Measurements from ENCODE around the gene G0S2. TPM values are rescaled to one million over a fixed set of nuclear protein-coding genes. Genes with fewer than 3 reads are reported as not detected.

Gene G0S2
- total and polyA plus RNA-seq, 2 experiments from 2014 or later: 3.2 to 8.2 TPM

DNA sequence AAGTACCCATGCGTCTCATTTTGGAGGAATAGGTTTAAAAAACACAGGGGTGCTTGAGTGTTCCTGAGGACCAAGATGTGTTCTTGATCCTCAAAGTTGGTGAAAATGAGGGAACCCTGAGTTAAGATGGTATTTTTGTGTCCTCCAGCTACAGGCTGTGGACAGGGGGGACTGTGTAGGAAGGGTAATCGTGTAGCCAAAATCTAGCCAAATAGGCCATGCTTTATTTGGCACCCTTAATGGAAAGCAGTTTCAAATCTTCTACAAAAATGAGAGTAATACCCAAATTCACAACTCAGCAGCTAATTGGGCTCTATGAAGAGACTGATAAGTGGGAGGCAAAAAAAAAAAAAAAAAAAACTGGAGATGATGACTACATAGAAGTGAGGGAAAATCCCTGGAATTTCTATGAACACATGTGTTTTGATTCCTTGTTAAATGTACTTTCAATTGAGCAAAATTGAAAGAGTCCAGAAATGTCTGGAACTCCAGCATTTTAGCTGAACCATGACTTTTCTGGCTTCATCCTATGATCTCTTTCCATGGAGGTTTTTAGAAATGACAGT is 29.9 kb downstream of the G0S2 start (continued):
- TF ChIP-seq, protein P1, sequence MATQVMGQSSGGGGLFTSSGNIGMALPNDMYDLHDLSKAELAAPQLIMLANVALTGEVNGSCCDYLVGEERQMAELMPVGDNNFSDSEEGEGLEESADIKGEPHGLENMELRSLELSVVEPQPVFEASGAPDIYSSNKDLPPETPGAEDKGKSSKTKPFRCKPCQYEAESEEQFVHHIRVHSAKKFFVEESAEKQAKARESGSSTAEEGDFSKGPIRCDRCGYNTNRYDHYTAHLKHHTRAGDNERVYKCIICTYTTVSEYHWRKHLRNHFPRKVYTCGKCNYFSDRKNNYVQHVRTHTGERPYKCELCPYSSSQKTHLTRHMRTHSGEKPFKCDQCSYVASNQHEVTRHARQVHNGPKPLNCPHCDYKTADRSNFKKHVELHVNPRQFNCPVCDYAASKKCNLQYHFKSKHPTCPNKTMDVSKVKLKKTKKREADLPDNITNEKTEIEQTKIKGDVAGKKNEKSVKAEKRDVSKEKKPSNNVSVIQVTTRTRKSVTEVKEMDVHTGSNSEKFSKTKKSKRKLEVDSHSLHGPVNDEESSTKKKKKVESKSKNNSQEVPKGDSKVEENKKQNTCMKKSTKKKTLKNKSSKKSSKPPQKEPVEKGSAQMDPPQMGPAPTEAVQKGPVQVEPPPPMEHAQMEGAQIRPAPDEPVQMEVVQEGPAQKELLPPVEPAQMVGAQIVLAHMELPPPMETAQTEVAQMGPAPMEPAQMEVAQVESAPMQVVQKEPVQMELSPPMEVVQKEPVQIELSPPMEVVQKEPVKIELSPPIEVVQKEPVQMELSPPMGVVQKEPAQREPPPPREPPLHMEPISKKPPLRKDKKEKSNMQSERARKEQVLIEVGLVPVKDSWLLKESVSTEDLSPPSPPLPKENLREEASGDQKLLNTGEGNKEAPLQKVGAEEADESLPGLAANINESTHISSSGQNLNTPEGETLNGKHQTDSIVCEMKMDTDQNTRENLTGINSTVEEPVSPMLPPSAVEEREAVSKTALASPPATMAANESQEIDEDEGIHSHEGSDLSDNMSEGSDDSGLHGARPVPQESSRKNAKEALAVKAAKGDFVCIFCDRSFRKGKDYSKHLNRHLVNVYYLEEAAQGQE (IDR thresholded peaks at IDR 0.05; ENCODE audit: unreplicated experiment): no peak
- TF ChIP-seq, protein P2, sequence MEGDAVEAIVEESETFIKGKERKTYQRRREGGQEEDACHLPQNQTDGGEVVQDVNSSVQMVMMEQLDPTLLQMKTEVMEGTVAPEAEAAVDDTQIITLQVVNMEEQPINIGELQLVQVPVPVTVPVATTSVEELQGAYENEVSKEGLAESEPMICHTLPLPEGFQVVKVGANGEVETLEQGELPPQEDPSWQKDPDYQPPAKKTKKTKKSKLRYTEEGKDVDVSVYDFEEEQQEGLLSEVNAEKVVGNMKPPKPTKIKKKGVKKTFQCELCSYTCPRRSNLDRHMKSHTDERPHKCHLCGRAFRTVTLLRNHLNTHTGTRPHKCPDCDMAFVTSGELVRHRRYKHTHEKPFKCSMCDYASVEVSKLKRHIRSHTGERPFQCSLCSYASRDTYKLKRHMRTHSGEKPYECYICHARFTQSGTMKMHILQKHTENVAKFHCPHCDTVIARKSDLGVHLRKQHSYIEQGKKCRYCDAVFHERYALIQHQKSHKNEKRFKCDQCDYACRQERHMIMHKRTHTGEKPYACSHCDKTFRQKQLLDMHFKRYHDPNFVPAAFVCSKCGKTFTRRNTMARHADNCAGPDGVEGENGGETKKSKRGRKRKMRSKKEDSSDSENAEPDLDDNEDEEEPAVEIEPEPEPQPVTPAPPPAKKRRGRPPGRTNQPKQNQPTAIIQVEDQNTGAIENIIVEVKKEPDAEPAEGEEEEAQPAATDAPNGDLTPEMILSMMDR (conservative IDR thresholded peaks at IDR 0.05; ENCODE audit: low read depth in 2 of 2): no peak
- TF ChIP-seq ZNF331 (CRISPR knock-in tag; IDR thresholded peaks at IDR 0.05; ENCODE audit: low read depth): no peak
- TF ChIP-seq POLR2AphosphoS5 (IDR thresholded peaks at IDR 0.05; ENCODE audit: low read depth): no peak

DNA sequence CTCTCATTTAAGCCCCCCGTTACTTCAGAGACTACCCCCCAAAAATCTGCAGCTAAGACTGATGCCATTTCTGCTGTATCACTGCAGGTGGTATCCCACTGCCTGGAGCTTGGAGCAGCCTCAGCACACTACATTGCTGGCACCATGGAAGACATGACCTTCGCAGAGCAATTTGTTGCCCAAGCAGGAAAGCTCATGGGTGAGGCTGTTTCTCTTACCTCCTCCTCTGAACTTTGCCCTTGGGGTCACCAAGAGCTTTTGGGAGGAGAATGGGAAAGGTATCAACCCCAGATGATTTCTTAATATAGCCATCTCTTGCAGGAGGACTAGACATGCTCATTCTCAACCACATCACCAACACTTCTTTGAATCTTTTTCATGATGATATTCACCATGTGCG is 31.4 kb downstream of the G0S2 start:
- Histone ChIP-seq H3K4me3 (no peak overlapping the region), H3F3A (replicated peaks; ENCODE audit: low read depth) (no peaks in the 10 kb centered on the region), H3K4me1 (ENCODE audit: insufficient read depth) (no peaks in the 10 kb centered on the region; the same call in 1 of the 2 replicates), H3K4me2 (no peak overlapping the region), H3K79me2 (replicated peaks; ENCODE audit: insufficient read depth) (no peaks in the 10 kb centered on the region), H3K9me2 (ENCODE audit: insufficient read depth) (no peaks in the 10 kb centered on the region), H4K20me1 (replicated peaks; ENCODE audit: insufficient read depth) (no peaks in the 10 kb centered on the region), H3K36me3 (ENCODE audit: insufficient read depth) (no peaks in the 10 kb centered on the region), H3K27ac (ENCODE audit: low read depth) (no peak overlapping the region), H3K27me3 (ENCODE audit: insufficient read depth) (no peaks in the 10 kb centered on the region), H2AFZ (no peak overlapping the region)
- H3K9me3 Mint-ChIP-seq: no peaks in the 10 kb centered on the region
- no peak overlapping the region for H3K27ac Mint-ChIP-seq
- no peak for ATAC-seq
- no peaks in the 10 kb centered on the region for H3K27me3 Mint-ChIP-seq (ENCODE audit: insufficient read depth, low read depth, poor library complexity)
- no peak for DNase-seq (ENCODE audit: low spot score)
- no peaks in the 10 kb centered on the region for H3K36me3 Mint-ChIP-seq (ENCODE audit: low read depth)
- no peak for TF ChIP-seq STAT1 (IDR thresholded peaks at IDR 0.05; ENCODE audit: unreplicated experiment)
- TF ChIP-seq, protein P3, sequence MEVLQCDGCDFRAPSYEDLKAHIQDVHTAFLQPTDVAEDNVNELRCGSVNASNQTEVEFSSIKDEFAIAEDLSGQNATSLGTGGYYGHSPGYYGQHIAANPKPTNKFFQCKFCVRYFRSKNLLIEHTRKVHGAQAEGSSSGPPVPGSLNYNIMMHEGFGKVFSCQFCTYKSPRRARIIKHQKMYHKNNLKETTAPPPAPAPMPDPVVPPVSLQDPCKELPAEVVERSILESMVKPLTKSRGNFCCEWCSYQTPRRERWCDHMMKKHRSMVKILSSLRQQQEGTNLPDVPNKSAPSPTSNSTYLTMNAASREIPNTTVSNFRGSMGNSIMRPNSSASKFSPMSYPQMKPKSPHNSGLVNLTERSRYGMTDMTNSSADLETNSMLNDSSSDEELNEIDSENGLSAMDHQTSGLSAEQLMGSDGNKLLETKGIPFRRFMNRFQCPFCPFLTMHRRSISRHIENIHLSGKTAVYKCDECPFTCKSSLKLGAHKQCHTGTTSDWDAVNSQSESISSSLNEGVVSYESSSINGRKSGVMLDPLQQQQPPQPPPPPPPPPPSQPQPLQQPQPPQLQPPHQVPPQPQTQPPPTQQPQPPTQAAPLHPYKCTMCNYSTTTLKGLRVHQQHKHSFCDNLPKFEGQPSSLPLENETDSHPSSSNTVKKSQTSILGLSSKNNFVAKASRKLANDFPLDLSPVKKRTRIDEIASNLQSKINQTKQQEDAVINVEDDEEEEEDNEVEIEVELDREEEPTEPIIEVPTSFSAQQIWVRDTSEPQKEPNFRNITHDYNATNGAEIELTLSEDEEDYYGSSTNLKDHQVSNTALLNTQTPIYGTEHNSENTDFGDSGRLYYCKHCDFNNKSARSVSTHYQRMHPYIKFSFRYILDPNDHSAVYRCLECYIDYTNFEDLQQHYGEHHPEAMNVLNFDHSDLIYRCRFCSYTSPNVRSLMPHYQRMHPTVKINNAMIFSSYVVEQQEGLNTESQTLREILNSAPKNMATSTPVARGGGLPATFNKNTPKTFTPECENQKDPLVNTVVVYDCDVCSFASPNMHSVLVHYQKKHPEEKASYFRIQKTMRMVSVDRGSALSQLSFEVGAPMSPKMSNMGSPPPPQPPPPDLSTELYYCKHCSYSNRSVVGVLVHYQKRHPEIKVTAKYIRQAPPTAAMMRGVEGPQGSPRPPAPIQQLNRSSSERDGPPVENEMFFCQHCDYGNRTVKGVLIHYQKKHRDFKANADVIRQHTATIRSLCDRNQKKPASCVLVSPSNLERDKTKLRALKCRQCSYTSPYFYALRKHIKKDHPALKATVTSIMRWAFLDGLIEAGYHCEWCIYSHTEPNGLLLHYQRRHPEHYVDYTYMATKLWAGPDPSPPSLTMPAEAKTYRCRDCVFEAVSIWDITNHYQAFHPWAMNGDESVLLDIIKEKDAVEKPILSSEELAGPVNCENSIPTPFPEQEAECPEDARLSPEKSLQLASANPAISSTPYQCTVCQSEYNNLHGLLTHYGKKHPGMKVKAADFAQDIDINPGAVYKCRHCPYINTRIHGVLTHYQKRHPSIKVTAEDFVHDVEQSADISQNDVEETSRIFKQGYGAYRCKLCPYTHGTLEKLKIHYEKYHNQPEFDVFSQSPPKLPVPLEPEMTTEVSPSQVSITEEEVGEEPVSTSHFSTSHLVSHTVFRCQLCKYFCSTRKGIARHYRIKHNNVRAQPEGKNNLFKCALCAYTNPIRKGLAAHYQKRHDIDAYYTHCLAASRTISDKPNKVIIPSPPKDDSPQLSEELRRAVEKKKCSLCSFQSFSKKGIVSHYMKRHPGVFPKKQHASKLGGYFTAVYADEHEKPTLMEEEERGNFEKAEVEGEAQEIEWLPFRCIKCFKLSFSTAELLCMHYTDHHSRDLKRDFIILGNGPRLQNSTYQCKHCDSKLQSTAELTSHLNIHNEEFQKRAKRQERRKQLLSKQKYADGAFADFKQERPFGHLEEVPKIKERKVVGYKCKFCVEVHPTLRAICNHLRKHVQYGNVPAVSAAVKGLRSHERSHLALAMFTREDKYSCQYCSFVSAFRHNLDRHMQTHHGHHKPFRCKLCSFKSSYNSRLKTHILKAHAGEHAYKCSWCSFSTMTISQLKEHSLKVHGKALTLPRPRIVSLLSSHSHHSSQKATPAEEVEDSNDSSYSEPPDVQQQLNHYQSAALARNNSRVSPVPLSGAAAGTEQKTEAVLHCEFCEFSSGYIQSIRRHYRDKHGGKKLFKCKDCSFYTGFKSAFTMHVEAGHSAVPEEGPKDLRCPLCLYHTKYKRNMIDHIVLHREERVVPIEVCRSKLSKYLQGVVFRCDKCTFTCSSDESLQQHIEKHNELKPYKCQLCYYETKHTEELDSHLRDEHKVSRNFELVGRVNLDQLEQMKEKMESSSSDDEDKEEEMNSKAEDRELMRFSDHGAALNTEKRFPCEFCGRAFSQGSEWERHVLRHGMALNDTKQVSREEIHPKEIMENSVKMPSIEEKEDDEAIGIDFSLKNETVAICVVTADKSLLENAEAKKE (CRISPR knock-in tag; IDR thresholded peaks at IDR 0.05): no peak
- H3K4me3 Mint-ChIP-seq: no peak overlapping the region
- peaks cover 7% of the 10 kb centered on the region; the same call in 2 of the 3 replicates for H3K4me1 Mint-ChIP-seq
